Spinal cord (tissue), 10 donors: ENCODE results near the gene IL13RA2. TPM values are rescaled to one million over a fixed set of nuclear protein-coding genes. Genes with fewer than 3 reads are reported as not detected.
A peak's percentile ranks its signal among the peaks of the same experiment; 100 is the strongest.

Experiments
- DNase-seq, 6 donors: peaks; one replicate each; pipeline versions ENCODE4 v3.0.0 to v3.0.0-alpha.2; 2013 to 2015; ENCODE audit warnings: low spot score in 6 of 6, low read depth in 4 of 6
- H3K27ac ChIP-seq: one replicate; pipeline ENCODE4 v1.5.1; 2013; ENCODE audit warnings: low read depth, low read length, control low read depth
- H3K27me3 ChIP-seq: one replicate; pipeline ENCODE4 v1.6.1; 2013; ENCODE audit warnings: low read length; ENCODE audit not compliant: control insufficient read depth, insufficient read depth
- H3K36me3 ChIP-seq: one replicate; pipeline ENCODE4 v1.6.1; 2013; ENCODE audit warnings: low read length; ENCODE audit not compliant: control insufficient read depth, insufficient read depth
- H3K4me1 ChIP-seq: one replicate; pipeline ENCODE4 v1.6.1; 2013; ENCODE audit warnings: low read length; ENCODE audit not compliant: control insufficient read depth, insufficient read depth
- H3K4me3 ChIP-seq: one replicate; pipeline ENCODE4 v1.5.1; 2013; ENCODE audit warnings: low read depth, low read length, control low read depth
- H3K9me3 ChIP-seq: one replicate; pipeline ENCODE4 v1.6.1; 2013; ENCODE audit warnings: low read length; ENCODE audit not compliant: control insufficient read depth, insufficient read depth
- WGBS: methylation state at CpG from one replicate; pipeline ENCODE4 v1.1.5; 2013; ENCODE audit warnings: missing lambda C conversion rate; ENCODE audit not compliant: insufficient coverage; 5-methylcytosine and 5-hydroxymethylcytosine counted together
- long read RNA-seq, 4 donors: transcript quantifications; one replicate each; lab custom pipeline, GENCODE V29; 2026
- polyA plus RNA-seq, 2 donors: library from polyadenylated mRNA; unstranded; fragments of 120-200 nt; gene quantifications; one replicate each; pipeline ENCODE4 v1.2.1, GENCODE V29; 2013; ENCODE audit not compliant: insufficient read length in 2 of 2
- total RNA-seq, 2 donors: library from RNA; depleted of rRNA in 1 of 2; stranded (reverse); fragments of 120-200 nt in 1 of 2; fragments of >200 nt in 1 of 2; gene quantifications; one replicate each; pipeline versions ENCODE4 v1.2.3 to v1.2.4, GENCODE V29; 2013 to 2014
- donor health status: healthy.

The IL13RA2 gene, protein sequence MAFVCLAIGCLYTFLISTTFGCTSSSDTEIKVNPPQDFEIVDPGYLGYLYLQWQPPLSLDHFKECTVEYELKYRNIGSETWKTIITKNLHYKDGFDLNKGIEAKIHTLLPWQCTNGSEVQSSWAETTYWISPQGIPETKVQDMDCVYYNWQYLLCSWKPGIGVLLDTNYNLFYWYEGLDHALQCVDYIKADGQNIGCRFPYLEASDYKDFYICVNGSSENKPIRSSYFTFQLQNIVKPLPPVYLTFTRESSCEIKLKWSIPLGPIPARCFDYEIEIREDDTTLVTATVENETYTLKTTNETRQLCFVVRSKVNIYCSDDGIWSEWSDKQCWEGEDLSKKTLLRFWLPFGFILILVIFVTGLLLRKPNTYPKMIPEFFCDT
- 1 to 10 TPM in 1 of 2 donors, under 1 TPM in 1; 0.72 to 2.9 TPM for total RNA-seq
- 1 to 10 TPM in 1 of 2 donors, under 1 TPM in 1; 0.79 to 1.1 TPM for polyA plus RNA-seq
- long read RNA-seq, donor 1, partial matches to known transcripts = 0 of 1 reads
- long read RNA-seq, donor 1, other reads (novel, unspliced or antisense) = 0 of 1 reads
- long read RNA-seq, donor 2 = 0 reads
- long read RNA-seq, donor 3 = 0 reads
- long read RNA-seq, donor 4 = 0 reads

DNA sequence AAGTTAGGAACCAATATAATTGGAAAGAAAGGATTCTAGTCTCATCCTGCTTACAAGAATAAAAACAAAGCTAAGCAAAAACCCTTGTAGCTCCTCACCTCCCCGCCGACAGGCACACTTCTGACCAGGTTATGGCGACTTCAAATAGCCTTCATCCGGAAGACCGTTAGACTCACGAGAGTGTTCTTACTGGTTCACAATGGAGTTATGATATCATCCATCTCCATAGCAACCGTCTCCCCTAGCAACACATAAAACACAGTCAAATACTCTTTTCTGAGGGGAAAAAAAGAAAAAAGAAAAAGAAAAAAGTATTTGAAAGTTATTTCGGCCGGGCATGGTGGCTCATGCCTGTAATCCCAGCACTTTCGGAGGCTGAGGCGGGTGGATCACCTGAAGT, at the start of gene IL13RA2:
Gene IL13RA2, minus strand, starts transcription at position 162 of the 400 bp plus-strand sequence. CDS start 347 bp downstream, outside the sequence.
- Histone ChIP-seq H3K27ac (no peak within 1 kb of the TSS), H3K4me3 (no peak within 1 kb of the TSS), H3K9me3 (no peaks in the 10 kb centered on the region), H3K27me3 (peaks cover 5% of the 10 kb centered on the region), H3K36me3 (no peaks in the 10 kb centered on the region), H3K4me1 (no peaks in the 10 kb centered on the region)
- 84% methylated on average over 4 of the region's 11 CpGs for WGBS
- DNase-seq = peak in 3 of 6 donors; percentile 2 to 56 (median 30)

DNA sequence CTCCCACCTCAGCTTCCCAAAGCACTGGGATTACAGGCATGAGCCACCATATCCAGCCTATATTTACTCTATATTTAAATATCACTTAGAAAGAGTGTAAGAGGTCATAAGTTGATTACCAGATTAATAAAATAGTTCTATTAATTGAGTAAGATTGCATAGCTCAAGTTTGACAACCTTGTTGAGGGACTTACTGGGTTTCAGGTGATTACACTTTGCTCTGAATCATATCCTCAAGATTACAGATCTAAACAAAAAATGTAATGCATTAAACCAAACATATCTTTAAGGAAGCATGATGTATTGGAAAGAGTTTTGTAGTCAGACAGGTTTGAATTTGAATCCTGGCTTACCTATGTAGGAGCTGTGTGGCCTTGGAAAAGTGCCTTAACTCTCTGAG, 47.9 kb upstream of the IL13RA2 start:
- H3K9me3 ChIP-seq = no peaks in the 10 kb centered on the region
- no peaks in the 10 kb centered on the region for H3K4me1 ChIP-seq
- H3K36me3 ChIP-seq = no peaks in the 10 kb centered on the region
- DNase-seq = no peak
- H3K27me3 ChIP-seq = peaks cover 2% of the 10 kb centered on the region
- H3K4me3 ChIP-seq = no peak overlapping the region
- H3K27ac ChIP-seq = no peak overlapping the region

DNA sequence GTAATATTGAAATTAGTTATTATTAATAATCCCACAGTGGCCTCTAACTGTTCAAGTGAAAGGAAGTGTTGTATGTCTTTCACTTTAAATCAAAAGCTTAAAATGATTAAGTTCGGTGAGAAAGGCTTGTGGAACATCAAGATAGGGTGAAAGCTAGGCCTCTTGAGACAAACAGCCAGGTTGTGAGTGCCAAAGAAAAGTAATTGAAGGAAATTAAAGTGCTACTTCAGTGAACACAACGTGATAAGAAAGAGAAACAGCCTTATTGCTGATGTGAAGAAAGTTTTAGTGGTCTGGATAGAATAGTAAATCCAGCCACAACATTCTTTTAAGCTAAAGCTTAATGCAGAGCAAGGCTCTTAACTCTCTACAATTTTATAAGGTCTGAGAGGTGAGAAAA, 42.6 kb upstream of the IL13RA2 start:
- Histone ChIP-seq H3K4me3 (no peak overlapping the region), H3K9me3 (no peaks in the 10 kb centered on the region), H3K27me3 (peaks cover 7% of the 10 kb centered on the region), H3K36me3 (no peaks in the 10 kb centered on the region), H3K27ac (no peak overlapping the region), H3K4me1 (no peaks in the 10 kb centered on the region)
- peak in 1 of 6 donors; percentile 11 for DNase-seq
- WGBS = 44% methylated on average over 2 of the region's 2 CpGs

DNA sequence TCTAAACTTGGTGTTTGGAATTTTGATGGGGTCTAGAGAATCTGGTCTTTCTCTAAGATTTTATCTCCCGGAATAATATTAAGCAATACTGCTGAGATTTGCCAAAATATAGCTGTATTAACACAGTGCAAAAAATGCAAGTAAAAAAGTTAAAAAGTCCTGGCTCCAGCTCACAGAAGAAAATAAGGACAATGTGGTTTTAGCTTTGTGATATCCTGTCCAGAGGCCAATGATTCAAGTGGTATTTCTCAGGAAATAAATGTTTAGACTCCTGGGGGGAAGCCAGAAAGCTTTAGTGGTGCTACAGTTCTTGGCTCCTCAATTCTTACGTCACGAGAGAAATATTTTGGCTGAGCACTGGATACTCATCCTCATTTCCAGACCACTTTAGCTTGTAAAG, 40.9 kb upstream of the IL13RA2 start:
- no peaks in the 10 kb centered on the region for H3K9me3 ChIP-seq
- H3K36me3 ChIP-seq = no peaks in the 10 kb centered on the region
- peaks cover 7% of the 10 kb centered on the region for H3K27me3 ChIP-seq
- H3K4me1 ChIP-seq = no peaks in the 10 kb centered on the region
- no CpG with 5 or more reads among the region's 3 CpGs for WGBS
- peak in 5 of 6 donors; percentile 0 to 55 (median 1) for DNase-seq
- no peak overlapping the region for H3K27ac ChIP-seq
- no peak overlapping the region for H3K4me3 ChIP-seq

DNA sequence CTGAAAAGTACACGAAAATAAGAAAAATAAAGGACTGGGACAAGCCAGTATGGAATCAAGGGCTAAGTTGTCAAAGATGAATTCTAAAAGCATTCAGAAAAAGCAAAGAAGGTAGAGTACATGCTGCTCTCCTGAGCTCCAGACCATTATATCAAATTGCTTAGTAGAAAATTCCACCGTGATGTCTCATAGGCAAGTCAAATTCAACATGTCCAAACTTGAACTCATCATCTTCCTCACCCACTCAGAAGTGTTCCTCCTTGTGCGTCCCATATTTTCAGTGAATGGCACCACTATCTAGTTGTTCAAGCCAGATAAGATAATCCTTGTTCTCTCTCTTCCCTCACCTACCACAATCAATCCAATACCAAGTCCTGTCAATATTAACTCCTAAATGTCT, 37.5 kb upstream of the IL13RA2 start:
- no peak overlapping the region for H3K4me3 ChIP-seq
- DNase-seq = no peak
- 65% methylated on average over 3 of the region's 3 CpGs for WGBS
- no peaks in the 10 kb centered on the region for H3K4me1 ChIP-seq
- H3K27ac ChIP-seq = no peak overlapping the region
- no peaks in the 10 kb centered on the region for H3K9me3 ChIP-seq
- peaks cover 5% of the 10 kb centered on the region for H3K27me3 ChIP-seq
- H3K36me3 ChIP-seq = no peaks in the 10 kb centered on the region

DNA sequence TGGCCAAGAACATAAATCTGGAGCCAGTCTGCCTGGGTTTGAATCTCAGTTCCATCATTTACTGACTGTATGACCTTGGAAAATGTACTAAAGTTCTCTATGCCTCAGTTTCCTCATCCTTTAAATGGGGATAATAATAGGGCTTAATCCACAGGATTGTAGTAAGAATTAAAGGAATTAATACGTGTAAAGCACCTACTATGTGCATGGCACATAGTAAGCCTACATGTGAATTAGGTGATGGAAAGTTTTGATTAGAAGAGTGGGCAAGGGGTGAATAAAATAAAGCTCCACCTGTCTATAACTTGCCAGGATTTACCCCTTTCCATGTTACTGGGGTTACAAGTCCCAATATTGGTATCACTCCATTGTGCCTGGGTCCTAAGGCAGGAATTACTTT, 35.8 kb upstream of the IL13RA2 start:
- Histone ChIP-seq H3K9me3 (no peaks in the 10 kb centered on the region), H3K27ac (no peak overlapping the region), H3K4me1 (no peaks in the 10 kb centered on the region), H3K4me3 (no peak overlapping the region), H3K36me3 (no peaks in the 10 kb centered on the region), H3K27me3 (no peaks in the 10 kb centered on the region)
- no CpG with 5 or more reads among the region's 1 CpG for WGBS
- no peak for DNase-seq

DNA sequence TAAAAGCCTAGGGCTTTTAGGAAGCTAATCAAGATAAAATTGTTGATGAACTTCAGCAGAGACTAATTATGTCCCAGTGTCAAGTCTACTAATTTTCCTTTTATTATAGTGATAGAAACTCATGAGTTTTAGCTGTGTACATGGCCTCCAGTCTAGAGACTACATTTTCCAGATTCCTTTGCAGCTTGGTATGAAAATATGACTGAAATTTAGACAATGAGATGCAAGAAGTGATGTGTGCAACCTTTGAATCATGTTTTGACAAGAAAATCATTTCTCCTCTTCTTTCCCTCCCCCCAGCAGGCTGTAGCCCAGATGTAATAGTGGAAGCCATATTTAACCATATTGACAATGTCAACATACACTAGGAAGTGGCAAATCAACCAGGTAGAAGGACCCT, 30.3 kb upstream of the IL13RA2 start:
- no peak for DNase-seq
- Histone ChIP-seq H3K36me3 (no peaks in the 10 kb centered on the region), H3K9me3 (no peaks in the 10 kb centered on the region), H3K4me1 (no peaks in the 10 kb centered on the region), H3K4me3 (no peak overlapping the region), H3K27ac (no peak overlapping the region), H3K27me3 (peaks cover 2% of the 10 kb centered on the region)

DNA sequence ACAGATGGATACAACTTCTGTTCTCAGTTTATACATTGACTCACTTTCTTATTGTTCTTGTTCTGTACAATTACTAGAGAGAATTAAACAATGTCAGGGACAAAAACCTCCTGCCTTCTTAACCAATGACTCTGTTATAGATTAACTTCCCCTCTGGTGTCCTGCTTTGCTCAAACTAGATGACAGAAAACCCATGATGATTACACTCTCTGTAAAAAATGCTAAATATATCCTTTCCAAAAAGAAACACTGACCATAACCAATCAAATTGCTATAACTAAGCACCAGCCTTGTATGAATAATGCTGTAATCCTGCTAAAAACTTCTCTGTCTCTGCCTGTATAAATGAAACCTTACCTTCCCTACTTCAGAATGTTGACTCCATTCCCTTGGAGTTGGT, 29.8 kb upstream of the IL13RA2 start:
- peaks cover 2% of the 10 kb centered on the region for H3K27me3 ChIP-seq
- DNase-seq = no peak
- no peak overlapping the region for H3K27ac ChIP-seq
- H3K9me3 ChIP-seq = no peaks in the 10 kb centered on the region
- no peaks in the 10 kb centered on the region for H3K4me1 ChIP-seq
- no peaks in the 10 kb centered on the region for H3K36me3 ChIP-seq
- H3K4me3 ChIP-seq = no peak overlapping the region

DNA sequence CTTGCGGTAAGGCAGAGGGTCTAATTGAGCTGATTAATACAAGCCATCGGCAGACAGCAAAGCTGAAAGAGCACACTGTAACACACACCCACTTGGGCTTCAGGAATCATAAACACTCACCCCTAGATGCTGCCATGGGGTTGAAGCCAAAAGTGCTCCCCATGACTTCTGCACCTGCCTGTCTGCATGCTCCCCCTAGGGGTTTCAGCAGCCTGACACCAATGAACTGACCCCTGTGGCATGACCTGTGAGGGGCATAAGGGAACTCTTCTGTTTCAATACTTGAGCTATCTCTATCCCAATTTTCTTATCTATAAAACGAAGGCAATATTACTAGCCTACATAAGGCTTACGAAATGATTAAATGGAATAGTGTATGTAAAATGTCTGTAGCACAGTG, 23.0 kb upstream of the IL13RA2 start:
- H3K9me3 ChIP-seq = no peaks in the 10 kb centered on the region
- peaks cover 2% of the 10 kb centered on the region for H3K27me3 ChIP-seq
- no peak overlapping the region for H3K4me3 ChIP-seq
- H3K27ac ChIP-seq = no peak overlapping the region
- H3K4me1 ChIP-seq = no peaks in the 10 kb centered on the region
- no peak for DNase-seq
- no peaks in the 10 kb centered on the region for H3K36me3 ChIP-seq
- WGBS = no CpG with 5 or more reads among the region's 4 CpGs

DNA sequence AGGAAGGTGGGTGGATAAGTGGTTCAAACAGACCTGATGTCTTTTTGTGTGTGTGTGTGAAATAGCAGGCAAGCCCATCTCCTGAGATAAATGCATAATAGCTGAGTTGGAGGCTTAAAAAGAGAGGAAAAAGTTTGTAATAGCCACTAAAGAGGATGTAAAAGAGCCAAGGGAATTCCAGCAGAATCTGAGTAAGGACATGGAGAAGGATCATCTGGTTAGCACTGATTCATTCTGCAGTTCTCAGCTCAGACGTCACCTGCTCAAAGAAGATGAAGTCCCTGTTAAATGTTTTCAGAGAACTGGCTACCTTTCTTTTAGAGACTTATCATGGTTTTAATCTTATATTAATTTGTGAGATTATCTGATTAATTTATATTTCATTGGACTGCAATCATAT, 21.0 kb upstream of the IL13RA2 start:
- H3K9me3 ChIP-seq = no peaks in the 10 kb centered on the region
- no peaks in the 10 kb centered on the region for H3K4me1 ChIP-seq
- DNase-seq = no peak
- H3K36me3 ChIP-seq = no peaks in the 10 kb centered on the region
- H3K27me3 ChIP-seq = peaks cover 5% of the 10 kb centered on the region
- no peak overlapping the region for H3K4me3 ChIP-seq
- no CpG with 5 or more reads among the region's 1 CpG for WGBS
- no peak overlapping the region for H3K27ac ChIP-seq
